ENCODE data around the gene AKR1C1.
A peak's percentile ranks its signal among the peaks of the same experiment; 100 is the strongest.
"Not testable (repeated sequence)": the region's sequence is repeated elsewhere in the genome, so short reads cannot be mapped to it uniquely, and the experiment has no call there.

AKR1C1 gene

DNA sequence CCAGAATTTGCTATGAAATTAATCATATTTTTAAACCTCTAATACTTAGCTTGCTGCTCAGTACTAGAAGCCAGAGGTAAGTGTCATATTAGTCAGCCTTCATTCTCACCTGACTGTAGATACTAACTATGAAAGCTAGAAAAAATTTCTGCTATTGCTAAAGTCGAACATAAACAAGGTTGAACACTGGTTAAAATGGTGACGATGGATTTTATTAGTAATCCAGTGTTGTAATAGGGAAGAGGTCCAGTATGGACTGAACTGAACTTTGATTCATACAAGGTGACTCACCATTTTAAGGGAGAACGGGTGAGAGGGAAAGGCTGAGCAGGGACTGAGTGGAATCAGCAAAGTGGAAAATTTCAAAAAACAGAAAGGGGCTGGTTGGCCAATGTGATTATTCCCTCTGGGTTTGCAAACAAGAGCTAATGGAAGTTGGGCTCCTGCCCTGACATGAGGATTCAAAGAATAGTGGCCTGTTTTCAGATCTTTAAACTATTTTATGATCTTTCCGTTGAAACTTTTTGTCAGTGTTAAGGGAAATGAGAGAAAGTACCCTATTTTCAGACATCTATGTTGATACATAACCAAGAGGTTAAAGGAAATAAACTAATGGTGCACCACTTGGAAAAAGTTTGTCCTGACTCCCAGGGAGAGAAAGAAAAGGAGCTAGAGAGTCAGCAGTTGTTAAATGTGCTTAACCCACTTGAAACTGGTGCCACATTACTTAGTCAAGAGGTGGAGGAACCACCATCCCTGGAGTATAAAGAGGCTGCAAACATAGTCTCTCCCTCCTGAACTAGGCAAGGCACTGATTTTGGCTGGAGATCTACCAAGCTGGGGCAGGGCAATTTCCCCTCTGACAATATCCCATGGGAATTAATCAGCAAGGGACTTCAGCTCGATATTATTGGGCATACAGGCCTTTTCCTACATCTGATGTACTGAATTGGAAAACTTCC, 15.3 kb upstream of the AKR1C1 start:
- no peak for DNase-seq

- DNase-seq, result not testable (repeated sequence)
Measured at GRCh38 chr10:4951512-4952162, 11.6 kb upstream of the AKR1C1 start.

DNA sequence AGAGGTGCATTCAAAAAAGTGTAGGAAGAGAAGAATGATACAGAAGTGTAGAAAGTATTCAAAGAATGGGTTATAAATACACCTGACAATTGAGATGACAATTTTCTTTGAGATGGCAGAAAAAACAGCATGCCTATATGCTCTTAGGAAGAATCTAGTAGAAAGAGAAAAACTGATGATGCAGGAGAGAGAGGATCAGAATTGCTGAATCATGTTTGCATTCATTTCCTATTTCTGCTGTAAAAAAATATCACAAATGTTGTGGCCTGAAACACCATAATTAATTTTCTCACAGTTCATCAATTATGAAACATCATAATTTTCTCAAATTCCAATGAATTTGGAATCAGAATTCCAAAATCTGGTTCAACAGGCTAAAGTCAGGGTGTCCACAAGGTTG, 9.8 kb upstream of the AKR1C1 start:
- DNase-seq, result no peak

- not testable (repeated sequence) for DNase-seq
Measured at GRCh38 chr10:4956088-4956487, 7.1 kb upstream of the AKR1C1 start.

DNA sequence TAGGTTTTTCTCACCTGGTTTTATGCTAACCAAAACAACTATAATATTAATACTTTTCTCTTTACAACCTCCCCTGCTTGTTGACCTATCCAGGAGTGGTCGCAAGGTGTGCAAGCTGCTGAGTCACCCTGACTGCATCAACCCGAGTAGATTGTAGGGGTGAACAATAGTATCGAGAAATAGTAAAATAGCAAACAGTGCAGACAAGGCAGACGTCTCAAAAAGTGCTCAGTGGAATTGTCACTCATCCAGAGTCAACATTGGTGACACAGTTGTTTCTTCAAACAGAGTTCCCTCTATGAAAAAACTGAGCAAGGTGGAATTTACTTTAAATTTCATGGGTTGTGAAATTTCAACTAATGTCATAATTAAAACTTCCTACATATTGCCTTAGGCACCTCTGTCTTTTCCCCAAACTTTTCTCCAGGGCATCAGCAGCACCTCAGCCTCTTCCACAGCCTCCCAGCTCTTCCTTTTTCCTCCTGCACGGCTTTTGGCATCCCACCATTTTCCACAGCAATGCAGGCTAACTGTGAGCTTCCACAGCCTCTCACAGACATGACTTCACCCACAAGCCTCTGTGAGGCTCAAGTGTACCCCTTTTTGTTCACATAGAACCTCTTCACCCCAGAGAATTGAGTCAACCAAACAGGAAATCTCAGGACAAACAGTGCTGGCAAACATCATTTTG, 6.1 kb upstream of the AKR1C1 start:
- not testable (repeated sequence) for DNase-seq

- DNase-seq, result not testable (repeated sequence)
Measured at GRCh38 chr10:4961558-4961957, 1.7 kb upstream of the AKR1C1 start.

GRCh38 chr10:4962308-4962707, 907 bp upstream of the AKR1C1 start:
- not testable (repeated sequence) for DNase-seq

DNA sequence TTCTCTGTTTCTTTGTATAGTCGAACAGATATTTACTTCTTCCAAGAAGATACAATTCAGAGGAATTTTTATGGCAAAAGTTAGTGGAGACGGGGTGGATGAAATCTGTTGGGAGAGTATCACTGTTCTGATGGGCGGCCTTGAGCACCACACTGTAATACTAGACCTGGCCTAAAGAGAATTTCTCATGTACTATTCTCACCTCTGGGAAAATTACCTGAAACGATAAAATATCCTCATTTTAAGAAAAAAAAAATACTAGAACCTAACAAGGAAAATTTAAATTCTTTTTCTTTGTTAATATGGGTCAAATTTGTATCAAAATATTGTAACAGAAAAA, 570 bp downstream of the AKR1C1 start:
- DNase-seq, result not testable (repeated sequence)

DNA sequence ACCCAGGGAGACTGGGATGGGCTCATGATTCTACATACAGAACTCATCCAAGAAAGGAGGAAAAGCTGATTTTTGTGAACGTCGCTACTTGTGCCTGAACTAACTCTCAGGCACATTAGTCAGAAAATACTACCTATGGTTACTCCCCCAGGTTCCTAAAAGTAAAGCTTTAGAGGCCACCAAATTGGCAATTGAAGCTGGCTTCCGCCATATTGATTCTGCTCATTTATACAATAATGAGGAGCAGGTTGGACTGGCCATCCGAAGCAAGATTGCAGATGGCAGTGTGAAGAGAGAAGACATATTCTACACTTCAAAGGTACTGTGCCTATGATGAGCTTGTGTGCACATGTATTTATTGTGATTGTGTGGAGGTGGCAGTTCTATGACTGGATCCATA, 2.5 kb downstream of the AKR1C1 start:
- DNase-seq, result not testable (repeated sequence)

DNA sequence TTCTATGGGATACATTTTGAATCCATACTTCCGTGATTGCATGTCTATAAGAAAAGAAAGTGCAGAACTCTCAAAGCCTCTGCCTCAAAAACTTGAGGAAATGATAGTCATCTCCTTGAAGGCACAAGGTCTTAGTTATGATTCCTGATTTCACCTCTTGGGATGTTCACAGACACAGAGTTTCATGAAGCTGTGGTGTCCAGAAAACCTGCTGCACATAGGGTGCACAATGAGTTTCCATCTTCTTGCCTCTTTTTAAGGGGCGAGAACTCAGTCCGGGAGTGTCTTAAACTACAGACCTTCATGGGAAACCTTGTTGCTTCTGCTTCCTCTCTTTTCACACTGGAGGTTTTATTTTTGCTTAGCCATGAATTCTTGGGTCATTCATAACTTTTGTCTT, 4.0 kb downstream of the AKR1C1 start:
- DNase-seq, result not testable (repeated sequence)

DNA sequence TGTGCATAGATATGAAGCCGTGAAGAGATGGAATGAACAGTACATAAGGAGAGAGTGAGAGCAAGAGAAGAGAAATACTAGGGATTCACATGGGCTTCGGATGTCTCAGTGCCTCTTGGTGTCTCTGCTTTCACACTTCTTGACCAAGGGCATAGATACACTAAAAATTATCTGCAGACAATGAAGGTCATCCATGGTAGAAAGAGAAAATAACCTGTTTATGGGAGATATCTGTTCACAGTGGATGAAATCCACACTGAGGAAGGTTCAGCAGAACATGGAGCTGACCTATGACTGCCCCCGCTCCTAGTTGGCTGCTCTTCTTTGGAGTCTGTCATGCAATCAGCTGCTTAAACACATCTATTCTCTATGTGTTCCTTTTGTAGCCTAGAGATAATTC, 6.1 kb downstream of the AKR1C1 start:
- DNase-seq, result not testable (repeated sequence)

- not testable (repeated sequence) for DNase-seq
Measured at GRCh38 chr10:4970362-4970761, 7.1 kb downstream of the AKR1C1 start.

DNA sequence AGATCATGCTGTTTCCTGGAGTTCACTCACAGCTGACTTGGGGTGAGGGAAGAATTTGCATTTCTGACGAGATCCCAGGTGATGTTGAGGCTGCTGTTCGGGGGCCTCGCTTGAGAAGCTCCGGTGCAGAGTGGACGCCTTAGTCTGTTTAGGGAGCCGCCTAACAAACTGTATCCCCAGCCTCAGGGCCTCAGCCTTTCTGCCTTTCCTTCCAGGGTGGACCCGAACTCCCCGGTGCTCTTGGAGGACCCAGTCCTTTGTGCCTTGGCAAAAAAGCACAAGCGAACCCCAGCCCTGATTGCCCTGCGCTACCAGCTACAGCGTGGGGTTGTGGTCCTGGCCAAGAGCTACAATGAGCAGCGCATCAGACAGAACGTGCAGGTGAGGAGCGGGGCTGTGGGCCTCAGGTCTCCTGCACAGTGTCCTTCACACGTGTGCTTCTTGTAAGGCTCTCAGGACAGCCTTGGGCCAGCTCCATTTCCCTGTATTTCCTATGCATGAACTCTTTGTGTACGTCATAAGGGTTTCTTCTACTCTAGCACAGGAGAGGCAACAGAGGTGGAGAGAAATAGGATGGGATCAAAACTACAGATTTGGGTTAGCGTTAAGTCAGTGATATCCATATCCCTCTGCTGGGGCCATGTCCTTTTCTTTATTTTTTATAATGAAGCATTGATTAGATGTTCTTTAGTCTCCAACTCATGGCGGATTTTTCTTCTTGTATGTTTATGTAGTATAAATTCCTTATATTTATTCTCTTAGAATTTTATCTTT, 9.3 kb downstream of the AKR1C1 start:
- not testable (repeated sequence) for DNase-seq

DNA sequence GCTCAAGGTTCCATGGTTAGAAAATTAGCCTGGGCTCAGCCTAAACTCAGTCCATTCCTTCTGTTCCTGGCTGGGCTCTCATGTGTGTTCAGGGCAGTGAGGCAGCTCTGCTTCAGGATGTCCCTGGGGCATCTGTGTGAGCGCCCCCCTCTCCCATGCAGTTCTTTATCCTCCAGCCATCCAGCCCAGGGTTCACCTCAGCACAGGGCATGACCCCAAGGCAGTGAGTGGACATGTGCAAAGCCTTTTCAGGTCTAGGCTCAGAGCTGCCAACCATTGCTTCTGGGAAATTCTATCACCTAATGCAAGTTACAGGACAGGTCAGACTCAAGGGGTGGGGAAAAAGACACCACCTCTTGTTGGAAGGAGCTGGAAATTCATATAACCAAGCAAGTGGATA, 10.1 kb downstream of the AKR1C1 start:
- not testable (repeated sequence) for DNase-seq

GRCh38 chr10:4974400-4974799, 11.2 kb downstream of the AKR1C1 start:
- DNase-seq, result not testable (repeated sequence)

DNA sequence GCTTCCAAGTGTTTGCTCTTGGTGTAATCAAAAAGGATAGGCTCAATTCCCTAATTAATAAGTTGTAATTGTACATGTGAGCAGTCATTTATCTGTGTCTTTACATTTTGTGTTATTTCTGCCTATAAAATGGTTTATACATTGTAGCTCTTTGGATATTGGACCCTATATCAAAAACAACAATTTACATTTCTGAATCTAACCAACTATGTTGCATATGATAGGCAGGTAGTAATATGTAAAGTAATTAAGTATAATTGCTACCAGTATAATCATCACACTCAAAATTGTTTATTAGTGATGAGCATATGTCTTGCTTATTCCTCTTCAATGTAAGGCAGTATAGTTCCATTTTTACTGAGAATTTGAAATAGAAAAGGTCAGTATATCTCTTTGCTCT, 13.8 kb downstream of the AKR1C1 start:
- no peak for DNase-seq

- DNase-seq, result no peak
Measured at GRCh38 chr10:4978870-4979269, 15.7 kb downstream of the AKR1C1 start.

DNA sequence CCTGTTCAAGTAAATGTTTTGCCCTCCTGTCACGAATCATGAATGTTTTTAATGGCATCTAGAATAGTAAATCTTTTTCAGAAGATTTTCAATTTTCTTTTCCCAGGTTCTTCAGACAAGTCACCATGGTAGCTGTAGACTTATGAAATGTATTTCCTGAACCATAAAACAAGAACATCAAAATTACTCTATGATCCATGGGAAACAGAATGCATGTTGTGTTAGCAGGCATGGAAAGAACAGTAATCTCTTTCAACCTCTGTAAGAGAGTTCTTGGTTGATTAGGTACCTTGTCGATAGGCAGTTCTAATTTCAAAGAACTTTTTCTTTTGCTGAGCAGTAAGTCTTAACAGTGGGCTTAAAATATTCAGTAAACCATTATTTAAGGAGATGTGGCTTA, 17.6 kb downstream of the AKR1C1 start:
- DNase-seq, result no peak

- peak; percentile 89 for DNase-seq
Measured at GRCh38 chr10:4981722-4982471, 18.7 kb downstream of the AKR1C1 start.

DNA sequence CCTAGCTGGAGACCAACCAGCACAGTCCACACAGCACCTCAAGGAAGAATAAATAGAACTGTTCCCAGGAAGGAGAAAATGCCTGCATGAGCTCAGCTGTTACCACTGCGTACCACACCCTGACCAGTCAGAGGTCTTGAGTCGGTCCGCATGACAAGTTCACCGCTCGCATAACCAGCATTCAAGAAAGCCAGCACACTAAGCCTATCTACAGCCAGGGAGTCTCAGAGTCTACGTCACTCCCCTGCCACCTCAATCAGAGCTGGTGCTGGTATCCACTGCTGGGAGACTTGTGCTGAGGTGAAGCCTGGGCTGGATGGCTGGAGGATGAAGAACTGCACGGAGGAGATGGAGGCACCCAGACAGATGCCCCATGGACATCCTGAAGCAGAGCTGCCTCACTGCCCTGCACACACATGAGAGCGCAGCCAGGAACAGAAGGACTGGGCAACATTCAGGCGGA, 19.6 kb downstream of the AKR1C1 start:
- DNase-seq, result no peak

DNA sequence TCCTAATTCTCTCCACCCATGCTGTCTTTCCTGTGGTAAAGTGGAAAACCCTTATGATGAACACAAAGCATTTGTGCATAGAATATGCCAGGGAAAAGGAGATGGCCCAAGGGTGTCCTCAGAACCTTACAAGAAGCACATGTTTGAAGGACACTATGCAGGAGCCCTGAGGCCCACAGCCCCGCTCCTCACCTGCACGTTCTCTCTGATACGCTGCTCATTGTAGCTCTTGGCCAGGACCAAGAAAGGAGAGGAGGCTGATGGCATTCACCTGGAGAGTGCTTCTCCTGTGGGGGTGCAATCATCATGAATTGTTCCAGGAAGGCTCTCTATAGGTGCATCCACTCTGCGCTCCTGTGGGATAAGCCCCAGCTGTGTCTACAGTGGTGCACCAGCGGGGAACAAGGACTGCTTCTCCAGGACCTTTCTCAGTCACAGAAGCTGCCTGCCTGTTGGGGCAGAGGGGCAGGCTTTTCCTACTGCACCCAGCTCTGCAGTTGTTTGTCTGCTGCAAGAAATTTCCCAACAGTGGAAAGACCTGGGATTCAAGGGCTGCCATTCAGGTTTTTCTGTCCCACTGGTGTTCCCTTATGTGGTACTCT, 20.5 kb downstream of the AKR1C1 start:
- no peak for DNase-seq

Data from hematopoietic multipotent progenitor cell treated with erythropoietin and hydrocortisone succinate and interleukin-3 and kit ligand, for 8 days (in vitro differentiated cells).